Thyroid gland (tissue), 4 donors: ENCODE data around the gene TGIF1. TPM values are rescaled to one million over a fixed set of nuclear protein-coding genes. Genes with fewer than 3 reads are reported as not detected.

ENCODE experiments used
- DNase-seq, 2 donors: peaks; one replicate each; pipeline ENCODE4 v3.0.0-alpha.2; 2019
- H3K27ac ChIP-seq, 3 donors: fragments of 200-600 bp; sonication (generic); 1 replicate in 2 of 3; 2 replicates in 1 of 3; pipeline ENCODE4 v1.5.1; 2016 to 2019; ENCODE audit warnings: mild to moderate bottlenecking in 1 of 3, moderate library complexity in 1 of 3
- H3K27me3 ChIP-seq: fragments of 200-600 bp; sonication (generic); one replicate; pipeline ENCODE4 v1.5.1; 2019
- H3K36me3 ChIP-seq, 2 donors: fragments of 200-600 bp; sonication (generic); one replicate each; pipeline ENCODE4 v1.5.1; 2016 to 2019
- H3K4me1 ChIP-seq, 2 donors: fragments of 200-600 bp; sonication (generic); one replicate each; pipeline ENCODE4 v1.5.1; 2017 to 2019
- H3K4me3 ChIP-seq, 3 donors: fragments of 200-600 bp; sonication (generic); replicated peaks in 1 of 3; 1 replicate in 2 of 3; 2 replicates in 1 of 3; pipeline ENCODE4 v1.5.1; 2016; ENCODE audit warnings: mild to moderate bottlenecking in 1 of 3
- H3K9me3 ChIP-seq: fragments of 200-600 bp; sonication (generic); one replicate; pipeline ENCODE4 v1.5.1; 2017
- POLR2A ChIP-seq, 2 donors: fragments of 450-650 bp; IDR thresholded peaks; one replicate each; pipeline ENCODE4 v1.6.1; 2017; ENCODE audit warnings: antibody characterized with exemption in 2 of 2, mild to moderate bottlenecking in 2 of 2, moderate library complexity in 1 of 2
- WGBS, 2 donors: methylation state at CpG; one replicate each; pipeline ENCODE4 v1.1.5; 2017; 5-methylcytosine and 5-hydroxymethylcytosine counted together
- intact Hi-C: fragments of 100-400 bp; cut with DNase I; formaldehyde crosslinking; loops from one replicate; pipeline ENCODE4 v1.15.1; 2023
- total RNA-seq, 4 donors: library from RNA; depleted of rRNA; stranded (reverse); fragments of >200 nt; gene quantifications; one replicate each; pipeline ENCODE4 v1.2.3, GENCODE V29; 2016
- TF ChIP-seq, protein P1 (sequence below), 6 experiments: fragments of 200-600 bp in 3 of 6; fragments of 450-650 bp in 3 of 6; sonication (generic) in 3 of 6; IDR thresholded peaks; one replicate each; pipeline ENCODE4 v1.5.1; 2016 to 2019; ENCODE audit warnings: antibody characterized with exemption in 6 of 6, mild to moderate bottlenecking in 2 of 6, inconsistent platforms in 1 of 6, moderate library complexity in 1 of 6

TGIF1 gene
- total RNA-seq, 4 donors from 2014 or later: 46.4 to 62.3 (median 52.3) TPM

GRCh38 chr18:3448838-3449511 lies 997 bp upstream of the TGIF1 start:
- TF ChIP-seq, protein P1, sequence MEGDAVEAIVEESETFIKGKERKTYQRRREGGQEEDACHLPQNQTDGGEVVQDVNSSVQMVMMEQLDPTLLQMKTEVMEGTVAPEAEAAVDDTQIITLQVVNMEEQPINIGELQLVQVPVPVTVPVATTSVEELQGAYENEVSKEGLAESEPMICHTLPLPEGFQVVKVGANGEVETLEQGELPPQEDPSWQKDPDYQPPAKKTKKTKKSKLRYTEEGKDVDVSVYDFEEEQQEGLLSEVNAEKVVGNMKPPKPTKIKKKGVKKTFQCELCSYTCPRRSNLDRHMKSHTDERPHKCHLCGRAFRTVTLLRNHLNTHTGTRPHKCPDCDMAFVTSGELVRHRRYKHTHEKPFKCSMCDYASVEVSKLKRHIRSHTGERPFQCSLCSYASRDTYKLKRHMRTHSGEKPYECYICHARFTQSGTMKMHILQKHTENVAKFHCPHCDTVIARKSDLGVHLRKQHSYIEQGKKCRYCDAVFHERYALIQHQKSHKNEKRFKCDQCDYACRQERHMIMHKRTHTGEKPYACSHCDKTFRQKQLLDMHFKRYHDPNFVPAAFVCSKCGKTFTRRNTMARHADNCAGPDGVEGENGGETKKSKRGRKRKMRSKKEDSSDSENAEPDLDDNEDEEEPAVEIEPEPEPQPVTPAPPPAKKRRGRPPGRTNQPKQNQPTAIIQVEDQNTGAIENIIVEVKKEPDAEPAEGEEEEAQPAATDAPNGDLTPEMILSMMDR (IDR thresholded peaks at IDR 0.05): no peak
- TF ChIP-seq POLR2A (IDR thresholded peaks at IDR 0.05): peak; percentile 74 to 89
- Histone ChIP-seq H3K4me1 (peaks cover 17 to 21% of the 10 kb centered on the region in 2 donors), H3K27ac (peak overlapping the region; percentile 93 to 100 (median 98)), H3K27me3 (no peaks in the 10 kb centered on the region), H3K36me3 (no peaks in the 10 kb centered on the region), H3K4me3 (peak overlapping the region; percentile 3 to 96 (median 85)), H3K9me3 (no peaks in the 10 kb centered on the region)
- 0% methylated on average over 29 to 38 of the region's 38 CpGs for WGBS, 2 donors
- DNase-seq: peak; percentile 86 to 90
- intact Hi-C loops: no loop called here

GRCh38 chr18:3449512-3450011 lies 410 bp upstream of the TGIF1 start:
- 0 to 1% methylated on average over 7 to 15 of the region's 47 CpGs for WGBS, 2 donors
- H3K27ac ChIP-seq: peak overlapping the region; percentile 93 to 100 (median 98)
- peak in 1 of 2 donors; percentile 79 for DNase-seq
- peaks cover 21 to 22% of the 10 kb centered on the region in 2 donors for H3K4me1 ChIP-seq
- peak overlapping the region; percentile 3 to 96 (median 85) for H3K4me3 ChIP-seq
- no peak for TF ChIP-seq POLR2A (IDR thresholded peaks at IDR 0.05)
- TF ChIP-seq, protein P1 (IDR thresholded peaks at IDR 0.05): no peak
- no peaks in the 10 kb centered on the region for H3K9me3 ChIP-seq
- no peaks in the 10 kb centered on the region for H3K36me3 ChIP-seq
- intact Hi-C loops: loop anchor here (5.0 to 10.0 kb wide), 2 partner anchors 148 to 165 kb away; no protein-coding TSS in a partner anchor
- H3K27me3 ChIP-seq: no peaks in the 10 kb centered on the region

DNA sequence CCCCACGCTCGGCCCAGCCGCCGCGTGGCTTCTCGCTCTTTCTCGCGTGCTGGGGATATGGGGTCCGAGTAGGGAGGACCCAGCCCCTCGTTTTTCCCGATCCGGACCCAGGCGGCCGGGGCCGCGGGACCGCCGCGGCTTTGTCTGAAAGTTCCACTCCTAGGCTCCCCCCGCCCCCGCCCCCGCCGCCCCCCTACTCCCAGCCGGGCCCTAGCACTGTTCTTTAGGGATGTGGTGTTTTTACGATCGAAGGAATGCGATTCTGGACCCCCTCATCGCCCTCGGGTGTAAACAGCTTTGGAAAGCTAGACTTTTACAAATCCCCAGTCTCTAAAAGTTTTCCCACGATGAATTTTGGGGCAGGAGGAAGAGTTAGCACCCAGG lies 819 bp downstream of the TGIF1 start:
- TF ChIP-seq, protein P1 (IDR thresholded peaks at IDR 0.05): no peak
- TF ChIP-seq POLR2A (IDR thresholded peaks at IDR 0.05): no peak
- Histone ChIP-seq H3K36me3 (no peaks in the 10 kb centered on the region), H3K27ac (peak overlapping the region; percentile 93 to 100 (median 98)), H3K4me3 (peak overlapping the region; percentile 83 to 97 (median 96)), H3K9me3 (no peaks in the 10 kb centered on the region), H3K4me1 (peaks cover 30 to 31% of the 10 kb centered on the region in 2 donors), H3K27me3 (no peaks in the 10 kb centered on the region)
- intact Hi-C loops: loop anchor here (5.0 to 10.0 kb wide), 2 partner anchors 147 to 166 kb away; no protein-coding TSS in a partner anchor
- no peak for DNase-seq
- 0% methylated on average over 9 to 13 of the region's 30 CpGs for WGBS, 2 donors

GRCh38 chr18:3451183-3451988 lies 1.4 kb downstream of the TGIF1 start:
- DNase-seq: peak; percentile 98
- Histone ChIP-seq H3K9me3 (no peaks in the 10 kb centered on the region), H3K27me3 (no peaks in the 10 kb centered on the region), H3K4me3 (peak overlapping the region; percentile 68 to 97 (median 96)), H3K36me3 (peaks cover 0 to 4% of the 10 kb centered on the region in 2 donors), H3K4me1 (peaks cover 30 to 32% of the 10 kb centered on the region in 2 donors), H3K27ac (peak overlapping the region; percentile 93 to 100 (median 98))
- 0 to 1% methylated on average over 43 to 45 of the region's 50 CpGs for WGBS, 2 donors
- intact Hi-C loops: loop anchor here (5.0 to 10.0 kb wide), 2 partner anchors 146 to 167 kb away; no protein-coding TSS in a partner anchor
- TF ChIP-seq, protein P1 (IDR thresholded peaks at IDR 0.05): no peak
- peak; percentile 82 to 98 for TF ChIP-seq POLR2A (IDR thresholded peaks at IDR 0.05)
